ENCODE data around the gene HES2.
"Not testable (repeated sequence)": the region's sequence is repeated elsewhere in the genome, so short reads cannot be mapped to it uniquely, and the experiment has no call there.

Gene HES2

GRCh38 chr1:6385488-6386191, 34.1 kb downstream of the HES2 start:
- DNase-seq (no peak), ATAC-seq (replicated peaks) (no peak)
- no peaks in the 10 kb centered on the region for H3K4me1 Mint-ChIP-seq
- peaks cover 2 to 4% of the 10 kb centered on the region in 2 donors for H3K36me3 Mint-ChIP-seq
- peaks cover 0 to 5% of the 10 kb centered on the region in 2 donors for H3K27me3 Mint-ChIP-seq
- H3K27ac Mint-ChIP-seq, result no peak overlapping the region
- H3K4me3 Mint-ChIP-seq, result no peak overlapping the region
- peaks cover 0 to 2% of the 10 kb centered on the region in 2 donors for H3K9me3 Mint-ChIP-seq

- H3K4me3 Mint-ChIP-seq, result no peak overlapping the region
- H3K9me3 Mint-ChIP-seq, result peaks cover 2 to 3% of the 10 kb centered on the region in 2 donors
- no peak overlapping the region for H3K27ac Mint-ChIP-seq
- peaks cover 0 to 3% of the 10 kb centered on the region in 2 donors for H3K36me3 Mint-ChIP-seq
- DNase-seq (no peak), ATAC-seq (replicated peaks) (no peak)
- no peaks in the 10 kb centered on the region for H3K4me1 Mint-ChIP-seq
- H3K27me3 Mint-ChIP-seq, result peaks cover 0 to 2% of the 10 kb centered on the region in 2 donors
Measured at GRCh38 chr1:6384962-6385361, 34.8 kb downstream of the HES2 start.

- Mint-ChIP-seq H3K27me3 (no peaks in the 10 kb centered on the region), H3K27ac (no peak overlapping the region), H3K4me1 (no peaks in the 10 kb centered on the region), H3K4me3 (no peak overlapping the region), H3K36me3 (peaks cover 2 to 4% of the 10 kb centered on the region in 2 donors), H3K9me3 (peaks cover 6% of the 10 kb centered on the region in 2 donors)
- ATAC-seq (replicated peaks) (no peak), DNase-seq (no peak)
Measured at GRCh38 chr1:6384135-6384534, 35.6 kb downstream of the HES2 start.

GRCh38 chr1:6380037-6380436, 39.7 kb downstream of the HES2 start:
- H3K27me3 Mint-ChIP-seq, result no peaks in the 10 kb centered on the region
- H3K4me3 Mint-ChIP-seq, result no peak overlapping the region
- H3K27ac Mint-ChIP-seq, result no peak overlapping the region
- H3K9me3 Mint-ChIP-seq, result peaks cover 6% of the 10 kb centered on the region in 2 donors
- ATAC-seq (replicated peaks) (no peak), DNase-seq (no peak)
- peaks cover 2 to 4% of the 10 kb centered on the region in 2 donors for H3K36me3 Mint-ChIP-seq
- no peaks in the 10 kb centered on the region for H3K4me1 Mint-ChIP-seq

GRCh38 chr1:6378096-6378746, 41.5 kb downstream of the HES2 start:
- peaks cover 2 to 4% of the 10 kb centered on the region in 2 donors for H3K36me3 Mint-ChIP-seq
- DNase-seq (no peak), ATAC-seq (replicated peaks) (no peak)
- peaks cover 4 to 6% of the 10 kb centered on the region in 2 donors for H3K9me3 Mint-ChIP-seq
- H3K4me1 Mint-ChIP-seq, result no peaks in the 10 kb centered on the region
- no peaks in the 10 kb centered on the region for H3K27me3 Mint-ChIP-seq
- no peak overlapping the region for H3K4me3 Mint-ChIP-seq
- no peak overlapping the region for H3K27ac Mint-ChIP-seq

- Mint-ChIP-seq H3K9me3 (no peaks in the 10 kb centered on the region), H3K27me3 (no peaks in the 10 kb centered on the region), H3K4me1 (peaks cover 0 to 2% of the 10 kb centered on the region in 2 donors), H3K36me3 (no peaks in the 10 kb centered on the region), H3K27ac (no peak overlapping the region), H3K4me3 (no peak overlapping the region)
- ATAC-seq (replicated peaks), result no peak
- no peak for DNase-seq
Measured at GRCh38 chr1:6373961-6374720, 45.6 kb downstream of the HES2 start.

- not testable (repeated sequence) for H3K9me3 Mint-ChIP-seq; H3K27me3 Mint-ChIP-seq; H3K4me3 Mint-ChIP-seq; H3K27ac Mint-ChIP-seq; DNase-seq; H3K4me1 Mint-ChIP-seq; ATAC-seq (replicated peaks)
- H3K36me3 Mint-ChIP-seq, result peaks cover 11 to 13% of the 10 kb centered on the region in 2 donors
Measured at GRCh38 chr1:6372236-6372635, 47.5 kb downstream of the HES2 start.

- no peak overlapping the region for H3K27ac Mint-ChIP-seq
- peaks cover 0 to 2% of the 10 kb centered on the region in 2 donors for H3K4me1 Mint-ChIP-seq
- peaks cover 11 to 13% of the 10 kb centered on the region in 2 donors for H3K36me3 Mint-ChIP-seq
- no peak for ATAC-seq (replicated peaks)
- H3K27me3 Mint-ChIP-seq, result no peaks in the 10 kb centered on the region
- DNase-seq, result no peak
- no peak overlapping the region for H3K4me3 Mint-ChIP-seq
- no peaks in the 10 kb centered on the region for H3K9me3 Mint-ChIP-seq
Measured at GRCh38 chr1:6370006-6370405, 49.7 kb downstream of the HES2 start.

- Mint-ChIP-seq H3K4me1 (peaks cover 0 to 6% of the 10 kb centered on the region in 2 donors), H3K27ac (no peak overlapping the region), H3K36me3 (peaks cover 11 to 17% of the 10 kb centered on the region in 2 donors), H3K9me3 (no peaks in the 10 kb centered on the region), H3K27me3 (no peaks in the 10 kb centered on the region), H3K4me3 (no peak overlapping the region)
- DNase-seq (no peak), ATAC-seq (replicated peaks) (no peak)
Measured at GRCh38 chr1:6367381-6368012, 52.2 kb downstream of the HES2 start.

- H3K4me1 Mint-ChIP-seq, result peaks cover 8 to 9% of the 10 kb centered on the region in 2 donors
- H3K36me3 Mint-ChIP-seq, result peaks cover 11 to 17% of the 10 kb centered on the region in 2 donors
- no peak overlapping the region for H3K27ac Mint-ChIP-seq
- ATAC-seq (replicated peaks) (peak; percentile 51 to 57), DNase-seq (no peak)
- no peak overlapping the region for H3K4me3 Mint-ChIP-seq
- no peaks in the 10 kb centered on the region for H3K27me3 Mint-ChIP-seq
- no peaks in the 10 kb centered on the region for H3K9me3 Mint-ChIP-seq
Measured at GRCh38 chr1:6365047-6365446, 54.7 kb downstream of the HES2 start.

- ATAC-seq (replicated peaks); H3K27ac Mint-ChIP-seq; H3K9me3 Mint-ChIP-seq; H3K27me3 Mint-ChIP-seq; H3K4me3 Mint-ChIP-seq: not testable (repeated sequence)
- DNase-seq, result peak; percentile 21
- H3K36me3 Mint-ChIP-seq, result peaks cover 3 to 10% of the 10 kb centered on the region in 2 donors
- peaks cover 17 to 23% of the 10 kb centered on the region in 2 donors for H3K4me1 Mint-ChIP-seq
Measured at GRCh38 chr1:6363085-6363884, 56.4 kb downstream of the HES2 start.

All from stimulated activated naive B cell treated with anti-CD40 and anti-IgM and Interleukin-4, amounts not matched to agents 10 μg/mL and 1 μg/mL and 100 μg/mL, for 72 hours (primary cell).